A549 (cell line): ENCODE measurements around the gene KIAA1210. TPM values are rescaled to one million over a fixed set of nuclear protein-coding genes. Genes with fewer than 3 reads are reported as not detected.

ENCODE experiments used
- ATAC-seq, 2 experiments: fragments of 200-7000 bp in 1 of 2; fragments of >200 bp in 1 of 2; cut with Nextera tagmentation in 1 of 2; cut with Tn5 transposase in 1 of 2; 3 replicates each; pipeline versions ENCODE4 v1.8.0 to v1.9.1; 2018 to 2020; ENCODE audit warnings: mild to moderate bottlenecking in 1 of 2, moderate library complexity in 1 of 2
- CTCF ChIA-PET: fragments of 300-600 bp; sonication (Branson Sonifier 250); formaldehyde crosslinking; extraction: SDS; loops from one replicate; lab custom pipeline; 2021; ENCODE audit warnings: antibody characterized with exemption, inconsistent platforms; lab: Yijun Ruan, JAX
- POLR2A ChIA-PET: fragments of 350-600 bp; formaldehyde crosslinking; extraction: SDS; loops from one replicate; lab custom pipeline; 2021; ENCODE audit warnings: antibody characterized with exemption, inconsistent platforms; lab: Yijun Ruan, JAX
- DNase-seq, 2 experiments: peaks; one replicate each; pipeline versions ENCODE4 v3.0.0 to v3.0.0-alpha.2; 2011 to 2016; ENCODE audit warnings: low read depth in 1 of 2, low spot score in 1 of 2
- FAIRE-seq: peaks from 2 replicates; lab custom pipeline; 2011; peaks lifted over from hg19 to GRCh38; lab: Jason Lieb, UNC
- H3K27ac ChIP-seq, 2 experiments: fragments of >200 bp; sonication (Bioruptor Twin); formaldehyde crosslinking; 3 replicates each; pipeline ENCODE4 v1.5.1; 2016 to 2017
- H3K4me1 ChIP-seq: fragments of >200 bp; sonication (Bioruptor Twin); formaldehyde crosslinking; 3 replicates; pipeline ENCODE4 v1.6.1; 2016
- H3K4me2 ChIP-seq: fragments of >200 bp; sonication (Bioruptor Twin); formaldehyde crosslinking; 3 replicates; pipeline ENCODE4 v1.6.1; 2016
- H3K4me3 ChIP-seq: fragments of >200 bp; sonication (Bioruptor Twin); formaldehyde crosslinking; 3 replicates; pipeline ENCODE4 v1.5.1; 2016
- H3K9me3 ChIP-seq: fragments of >200 bp; sonication (Bioruptor Twin); formaldehyde crosslinking; 3 replicates; pipeline ENCODE4 v1.6.1; 2016
- CBX2 ChIP-seq: fragments of 200-600 bp; sonication (generic); IDR thresholded peaks from 2 replicates; pipeline ENCODE4 v1.6.1; 2016; ENCODE audit warnings: low read depth, mild to moderate bottlenecking, borderline replicate concordance
- CBX8 ChIP-seq: fragments of 200-600 bp; sonication (generic); IDR thresholded peaks from 2 replicates; pipeline ENCODE4 v1.6.1; 2016
- CEBPB ChIP-seq, 2 experiments: fragments of >200 bp in 1 of 2; sonication (Bioruptor Twin) in 1 of 2; formaldehyde crosslinking in 1 of 2; IDR thresholded peaks; 2 replicates each; pipeline ENCODE4 v1.6.1; 2012 to 2016
- EHF ChIP-seq: fragments of 250-450 bp; sonication (Bioruptor Pico); IDR thresholded peaks from 2 replicates; pipeline ENCODE4 v1.5.0; 2020; ENCODE audit warnings: mild to moderate bottlenecking
- EP300 ChIP-seq, 2 experiments: fragments of >200 bp; sonication (Bioruptor Twin); formaldehyde crosslinking; IDR thresholded peaks; 2 replicates in 1 of 2; 3 replicates in 1 of 2; pipeline ENCODE4 v1.6.1; 2016 to 2017
- ESRRA ChIP-seq: fragments of 150-350 bp; IDR thresholded peaks from 2 replicates; pipeline ENCODE4 v1.6.1; 2014; ENCODE audit warnings: mild to moderate bottlenecking, low read length, borderline replicate concordance
- FOSB ChIP-seq: fragments of 250-450 bp; sonication (Bioruptor Pico); IDR thresholded peaks from 2 replicates; pipeline ENCODE4 v1.5.0; 2020; ENCODE audit warnings: mild to moderate bottlenecking, moderate library complexity
- FOSL2 ChIP-seq, 2 experiments: fragments of 450-650 bp in 1 of 2; fragments of >200 bp in 1 of 2; sonication (Bioruptor Twin) in 1 of 2; formaldehyde crosslinking; IDR thresholded peaks; 2 replicates each; pipeline versions ENCODE4 v1.5.0 to v1.6.1; 2016 to 2020; ENCODE audit warnings: mild to moderate bottlenecking in 1 of 2, moderate library complexity in 1 of 2
- GATA3 ChIP-seq: IDR thresholded peaks from 2 replicates; pipeline ENCODE4 v1.6.1; 2012; ENCODE audit warnings: borderline replicate concordance
- HDAC2 ChIP-seq: fragments of 200-600 bp; sonication (generic); IDR thresholded peaks from 2 replicates; pipeline ENCODE4 v1.6.1; 2016
- HOXA7 ChIP-seq: fragments of 250-450 bp; sonication (Bioruptor Pico); IDR thresholded peaks from 2 replicates; pipeline ENCODE4 v1.5.0; 2020; ENCODE audit warnings: mild to moderate bottlenecking, moderate library complexity
- HOXB13 ChIP-seq: fragments of 250-450 bp; sonication (Bioruptor Pico); IDR thresholded peaks from 2 replicates; pipeline ENCODE4 v1.5.0; 2020; ENCODE audit warnings: low read depth, mild to moderate bottlenecking, moderate library complexity
- HOXB5 ChIP-seq: fragments of 250-450 bp; sonication (Bioruptor Pico); IDR thresholded peaks from 2 replicates; pipeline ENCODE4 v1.5.0; 2020; ENCODE audit warnings: mild to moderate bottlenecking, moderate library complexity
- JUNB ChIP-seq: fragments of >200 bp; sonication (Bioruptor Twin); formaldehyde crosslinking; IDR thresholded peaks from 2 replicates; pipeline ENCODE4 v1.6.1; 2016
- KDM5A ChIP-seq: fragments of 200-600 bp; sonication (generic); IDR thresholded peaks from 2 replicates; pipeline ENCODE4 v1.6.1; 2016; ENCODE audit warnings: antibody characterized with exemption, mild to moderate bottlenecking
- MYC ChIP-seq: IDR thresholded peaks from 2 replicates; pipeline ENCODE4 v1.6.1; 2012; ENCODE audit warnings: mild to moderate bottlenecking, inconsistent platforms, low read length, improper control_type of control experiment, borderline replicate concordance
- NFE2L2 ChIP-seq: fragments of 150-350 bp; conservative IDR thresholded peaks from 2 replicates; pipeline ENCODE4 v1.6.1; 2014; ENCODE audit warnings: low read length
- NPAS2 ChIP-seq: fragments of 250-450 bp; sonication (Bioruptor Pico); IDR thresholded peaks from 2 replicates; pipeline ENCODE4 v1.8.0; 2022; ENCODE audit warnings: mild to moderate bottlenecking, moderate library complexity, borderline replicate concordance
- PHF8 ChIP-seq: fragments of 200-600 bp; sonication (generic); IDR thresholded peaks from 2 replicates; pipeline ENCODE4 v1.6.1; 2016; ENCODE audit warnings: low read depth, mild to moderate bottlenecking, antibody characterized with exemption, moderate library complexity, borderline replicate concordance
- POLR2AphosphoS2 ChIP-seq: conservative IDR thresholded peaks from 2 replicates; pipeline ENCODE4 v1.6.1; 2012; ENCODE audit warnings: low read length, improper control_type of control experiment, inconsistent platforms
- RAD21 ChIP-seq, 2 experiments: fragments of >200 bp in 1 of 2; sonication (Bioruptor Twin) in 1 of 2; formaldehyde crosslinking in 1 of 2; IDR thresholded peaks in 1 of 2; conservative IDR thresholded peaks in 1 of 2; 2 replicates in 1 of 2; 3 replicates in 1 of 2; pipeline ENCODE4 v1.6.1; 2012 to 2018; ENCODE audit warnings: inconsistent platforms in 1 of 2
- RFX5 ChIP-seq: fragments of 450-650 bp; IDR thresholded peaks from 2 replicates; pipeline ENCODE4 v1.7.1; 2014; ENCODE audit warnings: antibody characterized with exemption, mild to moderate bottlenecking, moderate library complexity
- SMC3 ChIP-seq: fragments of >200 bp; sonication (Bioruptor Twin); formaldehyde crosslinking; IDR thresholded peaks from 3 replicates; pipeline ENCODE4 v1.6.1; 2018; ENCODE audit warnings: inconsistent platforms
- SREBF2 ChIP-seq: fragments of 450-650 bp; IDR thresholded peaks from 2 replicates; pipeline ENCODE4 v1.6.1; 2014; ENCODE audit warnings: mild to moderate bottlenecking, moderate library complexity
- TFCP2L1 ChIP-seq: fragments of 250-450 bp; sonication (Bioruptor Pico); IDR thresholded peaks from 2 replicates; pipeline ENCODE4 v1.5.0; 2021; ENCODE audit warnings: mild to moderate bottlenecking
- TP53 ChIP-seq: fragments of 250-450 bp; sonication (Bioruptor Pico); IDR thresholded peaks from 2 replicates; pipeline ENCODE4 v1.5.0; 2021; ENCODE audit warnings: mild to moderate bottlenecking, moderate library complexity
- WGBS: methylation state at CpG from one replicate; pipeline ENCODE4 v1.1.6; 2017; ENCODE audit errors: missing lambda C conversion rate; 5-methylcytosine and 5-hydroxymethylcytosine counted together
- polyA plus RNA-seq, 4 experiments: library from polyadenylated mRNA; depleted of rRNA in 3 of 4; stranded (reverse); fragments of >200 nt; fragmentation: RNase III in 1 of 4; extraction: RNeasy Plus Mini Kit Qiagen cat#74134 plus additional on column Dnase treatment in 1 of 4; gene quantifications; 2 replicates in 3 of 4; 3 replicates in 1 of 4; pipeline ENCODE4 v1.2.3, GENCODE V29; 2011 to 2017
- TF ChIP-seq, protein P1 (sequence below): fragments of 200-600 bp; sonication (generic); IDR thresholded peaks from 2 replicates; pipeline ENCODE4 v1.6.1; 2016; ENCODE audit warnings: antibody characterized with exemption, mild to moderate bottlenecking, moderate library complexity
- TF ChIP-seq, protein P2 (sequence below): IDR thresholded peaks from 2 replicates; pipeline ENCODE4 v1.6.1; 2012
- TF ChIP-seq, protein P3 (sequence below): fragments of >200 bp; sonication (Bioruptor Twin); formaldehyde crosslinking; IDR thresholded peaks from 2 replicates; pipeline ENCODE4 v1.6.1; 2016
- TF ChIP-seq, protein P4 (sequence below): fragments of 150-350 bp; IDR thresholded peaks from 2 replicates; pipeline ENCODE4 v1.6.1; 2014; ENCODE audit warnings: low read depth, mild to moderate bottlenecking, low read length

Gene KIAA1210
- polyA plus RNA-seq, 2 of the 4 experiments (the other 2 are of a cell fraction), result 0.01 TPM; not detected in 1

DNA sequence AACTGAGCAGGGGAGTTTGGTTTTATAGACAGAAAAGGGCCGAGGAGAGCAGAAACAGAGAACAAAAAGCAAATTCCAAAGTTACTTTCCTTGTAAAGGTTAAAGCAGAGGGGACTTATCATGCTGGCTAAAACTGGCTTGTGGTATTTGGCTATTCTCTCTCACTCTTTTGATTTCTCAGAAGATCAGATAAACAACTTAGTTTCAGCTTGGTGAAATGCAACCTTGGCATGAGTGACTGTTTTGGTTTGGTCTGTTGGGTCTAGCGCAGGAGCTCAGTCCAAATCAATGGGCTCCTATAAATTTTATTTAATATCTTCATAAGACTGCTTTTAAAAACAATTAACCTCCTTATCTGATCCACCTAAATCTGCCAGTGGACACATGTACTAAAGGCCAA, 47.3 kb upstream of the KIAA1210 start:
- no peak overlapping the region for H3K4me3 ChIP-seq
- FAIRE-seq (no peak), ATAC-seq (no peak), DNase-seq (no peak)
- CTCF ChIA-PET, result no interaction called here
- TF ChIP-seq, protein P1, sequence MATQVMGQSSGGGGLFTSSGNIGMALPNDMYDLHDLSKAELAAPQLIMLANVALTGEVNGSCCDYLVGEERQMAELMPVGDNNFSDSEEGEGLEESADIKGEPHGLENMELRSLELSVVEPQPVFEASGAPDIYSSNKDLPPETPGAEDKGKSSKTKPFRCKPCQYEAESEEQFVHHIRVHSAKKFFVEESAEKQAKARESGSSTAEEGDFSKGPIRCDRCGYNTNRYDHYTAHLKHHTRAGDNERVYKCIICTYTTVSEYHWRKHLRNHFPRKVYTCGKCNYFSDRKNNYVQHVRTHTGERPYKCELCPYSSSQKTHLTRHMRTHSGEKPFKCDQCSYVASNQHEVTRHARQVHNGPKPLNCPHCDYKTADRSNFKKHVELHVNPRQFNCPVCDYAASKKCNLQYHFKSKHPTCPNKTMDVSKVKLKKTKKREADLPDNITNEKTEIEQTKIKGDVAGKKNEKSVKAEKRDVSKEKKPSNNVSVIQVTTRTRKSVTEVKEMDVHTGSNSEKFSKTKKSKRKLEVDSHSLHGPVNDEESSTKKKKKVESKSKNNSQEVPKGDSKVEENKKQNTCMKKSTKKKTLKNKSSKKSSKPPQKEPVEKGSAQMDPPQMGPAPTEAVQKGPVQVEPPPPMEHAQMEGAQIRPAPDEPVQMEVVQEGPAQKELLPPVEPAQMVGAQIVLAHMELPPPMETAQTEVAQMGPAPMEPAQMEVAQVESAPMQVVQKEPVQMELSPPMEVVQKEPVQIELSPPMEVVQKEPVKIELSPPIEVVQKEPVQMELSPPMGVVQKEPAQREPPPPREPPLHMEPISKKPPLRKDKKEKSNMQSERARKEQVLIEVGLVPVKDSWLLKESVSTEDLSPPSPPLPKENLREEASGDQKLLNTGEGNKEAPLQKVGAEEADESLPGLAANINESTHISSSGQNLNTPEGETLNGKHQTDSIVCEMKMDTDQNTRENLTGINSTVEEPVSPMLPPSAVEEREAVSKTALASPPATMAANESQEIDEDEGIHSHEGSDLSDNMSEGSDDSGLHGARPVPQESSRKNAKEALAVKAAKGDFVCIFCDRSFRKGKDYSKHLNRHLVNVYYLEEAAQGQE, result no peak
- TF ChIP-seq NPAS2 (no peak), MYC (no peak), EP300 (IDR thresholded peaks at IDR 0.05) (no peak), POLR2AphosphoS2 (no peak), PHF8 (no peak), RAD21 (conservative IDR thresholded peaks at IDR 0.05 in 1 of 2, IDR thresholded peaks at IDR 0.05 in 1 of 2) (no peak), HDAC2 (no peak), CBX8 (no peak), GATA3 (no peak), FOSL2 (IDR thresholded peaks at IDR 0.05) (no peak), FOSL2 (CRISPR knock-in tag; IDR thresholded peaks at IDR 0.05) (no peak), HOXB13 (no peak), NFE2L2 (no peak), HOXB5 (CRISPR knock-in tag) (no peak), TFCP2L1 (no peak), KDM5A (no peak), FOSB (CRISPR knock-in tag) (no peak), SREBF2 (no peak)
- TF ChIP-seq, protein P2, sequence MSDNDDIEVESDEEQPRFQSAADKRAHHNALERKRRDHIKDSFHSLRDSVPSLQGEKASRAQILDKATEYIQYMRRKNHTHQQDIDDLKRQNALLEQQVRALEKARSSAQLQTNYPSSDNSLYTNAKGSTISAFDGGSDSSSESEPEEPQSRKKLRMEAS, result no peak
- 59% methylated on average over 2 of the region's 2 CpGs for WGBS
- POLR2A ChIA-PET, result no interaction called here
- H3K27ac ChIP-seq, result no peak overlapping the region
- no peaks in the 10 kb centered on the region for H3K4me1 ChIP-seq
- no peaks in the 10 kb centered on the region for H3K9me3 ChIP-seq
- no peak overlapping the region for H3K4me2 ChIP-seq

DNA sequence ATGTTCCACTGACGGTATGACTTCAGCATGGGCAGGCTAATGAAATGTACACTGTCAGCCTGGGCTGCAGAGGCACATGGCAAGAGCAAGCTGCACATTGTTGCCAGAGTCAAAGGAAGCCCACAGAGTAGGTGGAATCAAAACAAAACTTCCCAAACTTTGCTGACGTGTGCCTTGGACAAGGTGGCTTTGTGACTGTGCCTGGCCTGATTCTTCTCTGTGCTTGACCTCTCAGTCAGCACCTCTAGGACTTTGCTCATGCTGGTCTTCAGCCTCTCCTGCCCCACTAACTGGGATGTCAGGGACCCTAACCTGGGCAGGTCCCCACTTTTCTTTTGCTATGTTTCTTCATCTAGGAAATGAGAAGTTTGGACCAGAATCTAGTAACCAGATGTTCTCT, 40.5 kb upstream of the KIAA1210 start:
- no peak for FAIRE-seq
- no peak for ATAC-seq
- no peak for DNase-seq
- ChIA-PET CTCF (interaction anchor here (1.1 kb wide), 1 partner anchor 25 kb away, joined by 3 read pairs; no protein-coding TSS in a partner anchor), POLR2A (no interaction called here)
- Histone ChIP-seq H3K4me2 (no peak overlapping the region), H3K9me3 (no peaks in the 10 kb centered on the region), H3K27ac (no peak overlapping the region), H3K4me3 (no peak overlapping the region), H3K4me1 (no peaks in the 10 kb centered on the region)
- 86% methylated on average over 1 of the region's 2 CpGs for WGBS
- TF ChIP-seq RAD21 (conservative IDR thresholded peaks at IDR 0.05 in 1 of 2, IDR thresholded peaks at IDR 0.05 in 1 of 2), result no peak
- TF ChIP-seq, protein P3, sequence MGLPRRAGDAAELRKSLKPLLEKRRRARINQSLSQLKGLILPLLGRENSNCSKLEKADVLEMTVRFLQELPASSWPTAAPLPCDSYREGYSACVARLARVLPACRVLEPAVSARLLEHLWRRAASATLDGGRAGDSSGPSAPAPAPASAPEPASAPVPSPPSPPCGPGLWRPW, result no peak
- TF ChIP-seq TP53 (CRISPR knock-in tag), result no peak
- no peak for TF ChIP-seq CBX2
- TF ChIP-seq JUNB, result no peak
- no peak for TF ChIP-seq HOXB5 (CRISPR knock-in tag)
- no peak for TF ChIP-seq CBX8
- TF ChIP-seq RFX5, result no peak
- TF ChIP-seq HOXA7, result no peak
- no peak for TF ChIP-seq SMC3
- TF ChIP-seq CEBPB (IDR thresholded peaks at IDR 0.05), result no peak
- TF ChIP-seq, protein P4, sequence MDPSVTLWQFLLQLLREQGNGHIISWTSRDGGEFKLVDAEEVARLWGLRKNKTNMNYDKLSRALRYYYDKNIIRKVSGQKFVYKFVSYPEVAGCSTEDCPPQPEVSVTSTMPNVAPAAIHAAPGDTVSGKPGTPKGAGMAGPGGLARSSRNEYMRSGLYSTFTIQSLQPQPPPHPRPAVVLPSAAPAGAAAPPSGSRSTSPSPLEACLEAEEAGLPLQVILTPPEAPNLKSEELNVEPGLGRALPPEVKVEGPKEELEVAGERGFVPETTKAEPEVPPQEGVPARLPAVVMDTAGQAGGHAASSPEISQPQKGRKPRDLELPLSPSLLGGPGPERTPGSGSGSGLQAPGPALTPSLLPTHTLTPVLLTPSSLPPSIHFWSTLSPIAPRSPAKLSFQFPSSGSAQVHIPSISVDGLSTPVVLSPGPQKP, result no peak
- no peak for TF ChIP-seq POLR2AphosphoS2
- TF ChIP-seq EHF (CRISPR knock-in tag), result no peak
- TF ChIP-seq ESRRA, result no peak
